ENCODE results near the gene TNFRSF8. TPM values are rescaled to one million over a fixed set of nuclear protein-coding genes. Genes with fewer than 3 reads are reported as not detected.
"Not testable (repeated sequence)": the region's sequence is repeated elsewhere in the genome, so short reads cannot be mapped to it uniquely, and the experiment has no call there.

TNFRSF8 gene
- total RNA-seq, 3 donors from 2014 or later (not counting 1 experiment from before 2014, with no cell fraction given), result 0.34 to 1.7 (median 0.50) TPM

GRCh38 chr1:12099610-12100009, 36.5 kb downstream of the TNFRSF8 start:
- Mint-ChIP-seq H3K27me3 (ENCODE audit: low read depth in 2 of 2) (no peaks in the 10 kb centered on the region), H3K36me3 (no peaks in the 10 kb centered on the region)

GRCh38 chr1:12100071-12100470, 37.0 kb downstream of the TNFRSF8 start:
- no peak overlapping the region for H3K27ac ChIP-seq (ENCODE audit: low read length)
- no peaks in the 10 kb centered on the region for H3K27me3 ChIP-seq (ENCODE audit: control insufficient read depth, insufficient read depth, low read length)
- intact Hi-C loops (cut with micrococcal nuclease), result no loop called here
- H3K9me3 ChIP-seq (ENCODE audit: control insufficient read depth, insufficient read depth, low read length), result no peaks in the 10 kb centered on the region
- no peaks in the 10 kb centered on the region for H3K36me3 ChIP-seq (ENCODE audit: control insufficient read depth, insufficient read depth, low read length)
- Mint-ChIP-seq H3K27ac (no peak overlapping the region), H3K27me3 (ENCODE audit: low read depth in 2 of 2) (no peaks in the 10 kb centered on the region), H3K4me1 (peaks cover 17 to 29% of the 10 kb centered on the region in 2 donors), H3K9me3 (peaks cover 0 to 2% of the 10 kb centered on the region in 2 donors), H3K36me3 (no peaks in the 10 kb centered on the region), H3K4me3 (no peak overlapping the region)
- ATAC-seq (no peak), DNase-seq (no peak)
- TF ChIP-seq CTCF (IDR thresholded peaks at IDR 0.05), result no peak
- 95% methylated on average over 5 of the region's 6 CpGs for WGBS (ENCODE audit: insufficient coverage)
- no peak overlapping the region for H3K4me3 ChIP-seq (ENCODE audit: low read length)
- peaks cover 25% of the 10 kb centered on the region for H3K4me1 ChIP-seq (ENCODE audit: control insufficient read depth, insufficient read depth, low read length)

More at GRCh38 chr1:12099610-12100009, 36.5 kb downstream of the TNFRSF8 start:
- peaks cover 16 to 27% of the 10 kb centered on the region in 2 donors for H3K4me1 Mint-ChIP-seq
- Histone ChIP-seq H3K4me3 (ENCODE audit: low read length) (no peak overlapping the region), H3K27me3 (ENCODE audit: control insufficient read depth, insufficient read depth, low read length) (no peaks in the 10 kb centered on the region), H3K27ac (ENCODE audit: low read length) (no peak overlapping the region), H3K4me1 (ENCODE audit: control insufficient read depth, insufficient read depth, low read length) (peaks cover 25% of the 10 kb centered on the region), H3K9me3 (ENCODE audit: control insufficient read depth, insufficient read depth, low read length) (no peaks in the 10 kb centered on the region), H3K36me3 (ENCODE audit: control insufficient read depth, insufficient read depth, low read length) (no peaks in the 10 kb centered on the region)
- intact Hi-C loops (cut with micrococcal nuclease), result no loop called here
- H3K27ac Mint-ChIP-seq, result no peak overlapping the region
- no peak overlapping the region for H3K4me3 Mint-ChIP-seq
- ATAC-seq, result no peak
- no peak for DNase-seq
- TF ChIP-seq CTCF (IDR thresholded peaks at IDR 0.05), result no peak
- 91% methylated on average over 7 of the region's 7 CpGs for WGBS (ENCODE audit: insufficient coverage)
- peaks cover 0 to 2% of the 10 kb centered on the region in 2 donors for H3K9me3 Mint-ChIP-seq

- H3K4me1 Mint-ChIP-seq, result peaks cover 17 to 36% of the 10 kb centered on the region in 2 donors
- H3K27me3 ChIP-seq (ENCODE audit: control insufficient read depth, insufficient read depth, low read length); H3K27ac ChIP-seq (ENCODE audit: low read length); ATAC-seq; H3K36me3 ChIP-seq (ENCODE audit: control insufficient read depth, insufficient read depth, low read length); H3K9me3 Mint-ChIP-seq; H3K9me3 ChIP-seq (ENCODE audit: control insufficient read depth, insufficient read depth, low read length); H3K4me3 ChIP-seq (ENCODE audit: low read length); DNase-seq; intact Hi-C loops (cut with micrococcal nuclease); H3K27ac Mint-ChIP-seq; H3K36me3 Mint-ChIP-seq; H3K4me3 Mint-ChIP-seq; H3K27me3 Mint-ChIP-seq (ENCODE audit: low read depth in 2 of 2): not testable (repeated sequence)
- peaks cover 25% of the 10 kb centered on the region for H3K4me1 ChIP-seq (ENCODE audit: control insufficient read depth, insufficient read depth, low read length)
- 89% methylated on average over 3 of the region's 3 CpGs for WGBS (ENCODE audit: insufficient coverage)
Observed at GRCh38 chr1:12101120-12101519, 38.0 kb downstream of the TNFRSF8 start.

DNA sequence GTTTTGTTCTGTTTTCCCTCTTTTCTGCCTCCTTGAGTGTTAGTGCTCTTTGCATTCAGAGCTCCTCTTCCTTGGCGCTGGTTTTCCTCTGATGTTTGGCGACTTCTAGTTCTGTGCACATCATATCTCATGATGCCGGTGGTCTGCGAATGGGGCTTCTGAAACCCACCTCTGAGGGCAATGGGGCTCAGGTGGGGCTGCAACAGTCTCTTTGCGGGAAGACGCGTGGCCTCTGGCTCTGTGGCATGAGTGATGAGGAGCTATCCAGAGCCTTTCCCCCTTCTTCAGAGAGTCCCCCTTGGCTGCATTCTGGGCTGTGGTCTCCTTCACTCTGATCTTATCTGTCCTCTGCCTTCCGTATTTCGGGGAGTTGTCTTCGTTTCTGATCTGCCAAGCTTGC, 39.0 kb downstream of the TNFRSF8 start:
- ATAC-seq (no peak), DNase-seq (no peak)
- Histone ChIP-seq H3K27me3 (ENCODE audit: control insufficient read depth, insufficient read depth, low read length) (no peaks in the 10 kb centered on the region), H3K36me3 (ENCODE audit: control insufficient read depth, insufficient read depth, low read length) (no peaks in the 10 kb centered on the region), H3K4me1 (ENCODE audit: control insufficient read depth, insufficient read depth, low read length) (peaks cover 25% of the 10 kb centered on the region), H3K27ac (ENCODE audit: low read length) (no peak overlapping the region), H3K9me3 (ENCODE audit: control insufficient read depth, insufficient read depth, low read length) (no peaks in the 10 kb centered on the region), H3K4me3 (ENCODE audit: low read length) (no peak overlapping the region)
- 95% methylated on average over 10 of the region's 10 CpGs for WGBS (ENCODE audit: insufficient coverage)
- peak overlapping the region in 1 of 2 donors; percentile 52 for H3K27ac Mint-ChIP-seq
- intact Hi-C loops (cut with micrococcal nuclease), result no loop called here
- H3K9me3 Mint-ChIP-seq, result no peaks in the 10 kb centered on the region
- H3K4me3 Mint-ChIP-seq, result no peak overlapping the region
- no peak for TF ChIP-seq CTCF (IDR thresholded peaks at IDR 0.05)
- peaks cover 6 to 8% of the 10 kb centered on the region in 2 donors for H3K27me3 Mint-ChIP-seq (ENCODE audit: low read depth in 2 of 2)
- peaks cover 17 to 41% of the 10 kb centered on the region in 2 donors for H3K4me1 Mint-ChIP-seq
- H3K36me3 Mint-ChIP-seq, result no peaks in the 10 kb centered on the region
